ENCODE measurements around the gene RAPGEFL1.

GRCh38 chr17:40181205-40181604, 3.9 kb downstream of the RAPGEFL1 start:
- TF ChIP-seq POLR2A (IDR thresholded peaks at IDR 0.05) (no peak), CTCF (IDR thresholded peaks at IDR 0.05) (no peak)

All from adrenal gland (tissue), 5 donors.